ENCODE results near the gene PNMA6E. TPM values are rescaled to one million over a fixed set of nuclear protein-coding genes. Genes with fewer than 3 reads are reported as not detected.
A peak's percentile ranks its signal among the peaks of the same experiment; 100 is the strongest.

Gene PNMA6E
- total and polyA plus RNA-seq, 9 of the 15 experiments (the other 6 are each of a cell fraction or from before 2014, with no cell fraction given), result 0.03 TPM; not detected in 8

- no peak for TF ChIP-seq SIX5 (IDR thresholded peaks at IDR 0.05; ENCODE audit: borderline replicate concordance in 1 of 2, insufficient read depth in 1 of 2, low read depth in 1 of 2, low read length in 2 of 2)
- peak; percentile 46 to 57 (median 56) for TF ChIP-seq CTCF (IDR thresholded peaks at IDR 0.05 in 2 of 3, conservative IDR thresholded peaks at IDR 0.05 in 1 of 3; ENCODE audit: insufficient read depth in 2 of 3, low read depth in 1 of 3, low read length in 3 of 3)
- TF ChIP-seq RERE (CRISPR knock-in tag; IDR thresholded peaks at IDR 0.05; ENCODE audit: borderline replicate concordance), result no peak
- TF ChIP-seq ZFP30 (CRISPR knock-in tag; IDR thresholded peaks at IDR 0.05; ENCODE audit: borderline replicate concordance), result no peak
- no peak for TF ChIP-seq BCOR (IDR thresholded peaks at IDR 0.05)
- no peak for TF ChIP-seq ZFX (CRISPR knock-in tag; IDR thresholded peaks at IDR 0.05)
- no peak for TF ChIP-seq ZNF57 (CRISPR knock-in tag; IDR thresholded peaks at IDR 0.05)
- no peak for TF ChIP-seq ATF1 (CRISPR knock-in tag; IDR thresholded peaks at IDR 0.05)
- peak; percentile 57 for TF ChIP-seq ATF1 (tag; IDR thresholded peaks at IDR 0.05)
- TF ChIP-seq HOMEZ (CRISPR knock-in tag; IDR thresholded peaks at IDR 0.05), result 0 out of 2 replicates have a peak, but pooled peaks have one; percentile 27
- TF ChIP-seq HBP1 (CRISPR knock-in tag; IDR thresholded peaks at IDR 0.05), result no peak
- TF ChIP-seq DPF2 (IDR thresholded peaks at IDR 0.05), result peak; percentile 41; the same call in 1 of the 2 replicates
- no peak for TF ChIP-seq ZNF830 (CRISPR knock-in tag; IDR thresholded peaks at IDR 0.05)
- no peak for TF ChIP-seq SAFB2 (IDR thresholded peaks at IDR 0.05; ENCODE audit: borderline replicate concordance, low read depth, low read length, severe bottlenecking)
- 0 out of 4 replicates have a peak, but pooled peaks of 1 of the 2 experiments have one; percentile 51 for TF ChIP-seq CSDE1 (IDR thresholded peaks at IDR 0.05)
- TF ChIP-seq ZNF253 (CRISPR knock-in tag; conservative IDR thresholded peaks at IDR 0.05), result no peak
- TF ChIP-seq STAT5B (CRISPR knock-in tag; IDR thresholded peaks at IDR 0.05), result no peak
- TF ChIP-seq RB1 (IDR thresholded peaks at IDR 0.05; ENCODE audit: low read depth), result peak; percentile 37; the same call in 1 of the 2 replicates
These were observed 19.2 kb downstream of the PNMA6E start (continued) for GRCh38 chrX:153381684-153382532.

All from K562 (cell line).